Measurements from ENCODE around the gene SLAIN2. TPM values are rescaled to one million over a fixed set of nuclear protein-coding genes. Genes with fewer than 3 reads are reported as not detected.

SLAIN2 gene
- total RNA-seq, 1 experiment from 2014 or later: 30.8 TPM

GRCh38 chr4:48361012-48361400 is 19.7 kb downstream of the SLAIN2 start:
- H3K9ac ChIP-seq (ENCODE audit: extremely low read depth, insufficient read length, low read length): no peak overlapping the region
- no peaks in the 10 kb centered on the region for H3K23me2 ChIP-seq (ENCODE audit: insufficient read length, low read depth, low read length, poor library complexity, severe bottlenecking)
- no peak for DNase-seq
- H3K36me3 Mint-ChIP-seq (ENCODE audit: insufficient read depth in 1 of 3, low read depth in 3 of 3): peaks cover 8 to 28% (median 18%) of the 10 kb centered on the region in 3 experiments
- no peak overlapping the region for H2BK120ac ChIP-seq (ENCODE audit: low read depth, low read length, poor library complexity, severe bottlenecking)
- H2BK12ac ChIP-seq (ENCODE audit: insufficient read length, low read depth, low read length): no peak overlapping the region
- H3K4me3 Mint-ChIP-seq: no peak overlapping the region
- H3K9me3 ChIP-seq (ENCODE audit: control insufficient read depth, low read depth, low read length): no peaks in the 10 kb centered on the region
- H3K4me2 ChIP-seq (ENCODE audit: insufficient read depth, insufficient read length, low read length): no peak overlapping the region
- no peak overlapping the region for H3K23ac ChIP-seq (ENCODE audit: insufficient read length, low read depth, low read length)
- H4K91ac ChIP-seq (ENCODE audit: insufficient read length, low read depth, low read length): no peak overlapping the region
- no peaks in the 10 kb centered on the region for H3K4me1 ChIP-seq (ENCODE audit: insufficient read depth, low read length)
- H3K18ac ChIP-seq (ENCODE audit: insufficient read length, low read depth, low read length): no peak overlapping the region
- no peak overlapping the region for H3K56ac ChIP-seq (ENCODE audit: insufficient read length, low read depth, low read length)
- no CpG with 5 or more reads among the region's 1 CpG for WGBS (ENCODE audit: extremely low coverage, insufficient read length, low lambda C conversion rate)
- H3K4me1 Mint-ChIP-seq: peaks cover under 1 to 1% of the 10 kb centered on the region in 2 experiments; a peak in 2 of 4 replicates
- H4K8ac ChIP-seq (replicated peaks; ENCODE audit: insufficient read length, low read depth, low read length): no peak overlapping the region
- no peak overlapping the region for H2AFZ ChIP-seq (ENCODE audit: low read length)
- no peak overlapping the region for H2BK15ac ChIP-seq (ENCODE audit: low read depth, low read length)
- H3K27ac Mint-ChIP-seq: peak overlapping the region in 1 of 3 experiments; percentile 55; a peak in 3 of 7 replicates
- TF ChIP-seq CTCF (conservative IDR thresholded peaks at IDR 0.05): no peak
- H2BK20ac ChIP-seq (ENCODE audit: low read depth, low read length, poor library complexity, severe bottlenecking): no peak overlapping the region
- no peaks in the 10 kb centered on the region for H3K27me3 Mint-ChIP-seq (ENCODE audit: low read depth)
- H3K27ac ChIP-seq (ENCODE audit: insufficient read length, low read depth, low read length): no peak overlapping the region
- H4K20me1 ChIP-seq (ENCODE audit: control insufficient read depth, insufficient read depth, insufficient read length): no peaks in the 10 kb centered on the region
- H3K79me1 ChIP-seq (ENCODE audit: insufficient read depth, low read depth, low read length, poor library complexity, severe bottlenecking): no peaks in the 10 kb centered on the region
- no peak overlapping the region for H3K14ac ChIP-seq (ENCODE audit: insufficient read depth, low read length)
- no peak overlapping the region for H3T11ph ChIP-seq (ENCODE audit: low read length)
- no peak overlapping the region for H3K4ac ChIP-seq (ENCODE audit: low read depth, low read length)
- H2AK5ac ChIP-seq (ENCODE audit: insufficient read length, low read length): no peak overlapping the region
- peaks cover 12 to 21% of the 10 kb centered on the region in 2 experiments for H3K9me3 Mint-ChIP-seq
- no peaks in the 10 kb centered on the region for H3K27me3 ChIP-seq (ENCODE audit: insufficient read depth, low read length)
- H3K79me2 ChIP-seq (ENCODE audit: insufficient read depth, low read length): peaks cover 2% of the 10 kb centered on the region; the same call in 1 of the 2 replicates
- H4K5ac ChIP-seq (ENCODE audit: insufficient read length, low read depth, low read length): no peak overlapping the region
- H2BK5ac ChIP-seq (ENCODE audit: insufficient read length, low read length): no peak overlapping the region

Data from H9 (cell line).